ENCODE results near the gene NAALADL1. TPM values are rescaled to one million over a fixed set of nuclear protein-coding genes. Genes with fewer than 3 reads are reported as not detected.

The NAALADL1 gene
- total and polyA plus RNA-seq, 2 of the 4 experiments (the other 2 are of a cell fraction), result 3.8 to 5.8 TPM

- peak within 1 kb of the TSS; percentile 10; the same call in 1 of the 2 replicates for H2BK20ac ChIP-seq (ENCODE audit: low read depth, low read length)
- H3K9ac ChIP-seq (ENCODE audit: low read depth, low read length), result peak within 1 kb of the TSS; percentile 53
- TSS peak; percentile 9 for BruUV-seq (replicated peaks)
- peak within 1 kb of the TSS; percentile 97 for H2AFZ ChIP-seq (replicated peaks; ENCODE audit: low read length, poor library complexity)
- no peaks in the 10 kb centered on the region for H3K4me1 ChIP-seq (ENCODE audit: control insufficient read depth, insufficient read depth, low read length)
- no peak within 1 kb of the TSS for H2BK120ac ChIP-seq (ENCODE audit: low read depth, low read length)
- H3K4me3 ChIP-seq (ENCODE audit: insufficient read depth, low read depth, low read length), result peak within 1 kb of the TSS; percentile 41
- POLR2A ChIA-PET (ENCODE audit: unreplicated experiment), result interaction anchor here (0.8 kb wide), 1 partner anchor 11 kb away, joined by 4 read pairs; no protein-coding TSS in a partner anchor
- peak within 1 kb of the TSS; percentile 58; the same call in 1 of the 2 replicates for H3K14ac ChIP-seq (replicated peaks; ENCODE audit: low read depth, low read length)
- peak within 1 kb of the TSS; percentile 80 for H2AK5ac ChIP-seq (ENCODE audit: low read depth, low read length)
- CTCF ChIA-PET, result interaction anchor here (3.9 kb wide), 1 partner anchor 15 kb away, joined by 15 read pairs; the partner anchor contains the start of gene TM7SF2
- H3K27ac ChIP-seq (ENCODE audit: insufficient read depth, low read length), result peak within 1 kb of the TSS; percentile 15
- in situ Hi-C loops (cut with MboI; ENCODE audit: low sequenced_read_pairs), result no loop called here
- 0% methylated on average over 19 of the region's 52 CpGs; no CpG with 5 or more reads in 1 of the 2 experiments for WGBS, 2 experiments (ENCODE audit: extremely low coverage in 2 of 2, insufficient read length in 1 of 2)
- intact Hi-C loops (cut with micrococcal nuclease), result loop anchor here (1.0 to 5.0 kb wide), 2 partner anchors 12 to 179 kb away; partner anchors contain the start of genes ATG2A, CDCA5 and ZFPL1
- peaks cover 4% of the 10 kb centered on the region; the same call in 1 of the 2 replicates for H3K9me1 ChIP-seq (ENCODE audit: insufficient read depth, low read length)
- H3K18ac ChIP-seq (ENCODE audit: low read depth, low read length), result no peak within 1 kb of the TSS
- peak within 1 kb of the TSS; percentile 95 for H2AK9ac ChIP-seq (replicated peaks; ENCODE audit: low read depth, low read length, poor library complexity)
- no peak within 1 kb of the TSS for H3K23ac ChIP-seq (ENCODE audit: low read depth, low read length)
- no peaks in the 10 kb centered on the region for H4K20me1 ChIP-seq (ENCODE audit: insufficient read depth, low read length)
- no peak within 1 kb of the TSS for H2BK5ac ChIP-seq (ENCODE audit: low read depth, low read length, poor library complexity, severe bottlenecking)
- H3K27me3 ChIP-seq (ENCODE audit: control insufficient read depth, insufficient read depth, low read length), result no peaks in the 10 kb centered on the region
- TF ChIP-seq USF2 (IDR thresholded peaks at IDR 0.05; ENCODE audit: low read depth, low read length) (peak; percentile 39; the same call in 1 of the 2 replicates), MAZ (IDR thresholded peaks at IDR 0.05; ENCODE audit: borderline replicate concordance, low read depth, low read length) (peak; percentile 94), BHLHE40 (IDR thresholded peaks at IDR 0.05; ENCODE audit: low read depth, low read length) (peak; percentile 64), POLR2A (IDR thresholded peaks at IDR 0.05; ENCODE audit: low read depth, low read length) (peak; percentile 97), ELK1 (IDR thresholded peaks at IDR 0.05; ENCODE audit: borderline replicate concordance, low read depth, low read length) (0 out of 2 replicates have a peak, but pooled peaks have one; percentile 65), MXI1 (IDR thresholded peaks at IDR 0.05; ENCODE audit: borderline replicate concordance, low read depth, low read length) (peak; percentile 70; the same call in 1 of the 2 replicates), RAD21 (IDR thresholded peaks at IDR 0.05; ENCODE audit: low read length) (no peak), SMC3 (IDR thresholded peaks at IDR 0.05; ENCODE audit: low read depth, low read length) (peak; percentile 11; the same call in 1 of the 2 replicates), RCOR1 (IDR thresholded peaks at IDR 0.05; ENCODE audit: insufficient replicate concordance, low read length) (no peak)
- no peak within 1 kb of the TSS for H3K56ac ChIP-seq (ENCODE audit: extremely low read depth, insufficient read depth, low read length)
- peak within 1 kb of the TSS; percentile 77 for H3K4ac ChIP-seq (ENCODE audit: low read depth, low read length)
- H3K36me3 ChIP-seq (ENCODE audit: control insufficient read depth, insufficient read depth, low read length), result 0 out of 2 replicates have a peak, but pooled peaks cover 2% of the 10 kb centered on the region
- peak; percentile 99 for ATAC-seq (ENCODE audit: low read depth)
- peak within 1 kb of the TSS; percentile 99 to 100 for H4K8ac ChIP-seq (ENCODE audit: low read depth in 2 of 2, low read length in 2 of 2)
- no peaks in the 10 kb centered on the region for H3K9me3 ChIP-seq (ENCODE audit: control insufficient read depth, insufficient read depth, low read length)
- DNase-seq, result peak; percentile 90
- H2BK15ac ChIP-seq (ENCODE audit: low read depth, low read length), result no peak within 1 kb of the TSS
- H3K4me2 ChIP-seq (ENCODE audit: low read depth, low read length), result peak within 1 kb of the TSS; percentile 39
- H3K79me1 ChIP-seq (ENCODE audit: low read depth in 1 of 2, low read length in 2 of 2), result peaks cover 10 to 25% of the 10 kb centered on the region in 2 experiments
- peak within 1 kb of the TSS; percentile 89 for H4K5ac ChIP-seq (ENCODE audit: low read depth, low read length)
- dilution Hi-C loops (cut with HindIII; ENCODE audit: low sequenced_read_pairs, unreplicated experiment), result no loop called here
- H4K91ac ChIP-seq (ENCODE audit: insufficient read depth, low read depth, low read length), result peak within 1 kb of the TSS; percentile 59
Observed at GRCh38 chr11:65095974-65096806, 37.8 kb upstream of the NAALADL1 start, which contains the start of gene VPS51. TSS of gene VPS51 (plus strand) at chr11:65096214. CDS start at chr11:65096251, 37 bp downstream.
